ENCODE data around the gene NDP.

Gene NDP

DNA sequence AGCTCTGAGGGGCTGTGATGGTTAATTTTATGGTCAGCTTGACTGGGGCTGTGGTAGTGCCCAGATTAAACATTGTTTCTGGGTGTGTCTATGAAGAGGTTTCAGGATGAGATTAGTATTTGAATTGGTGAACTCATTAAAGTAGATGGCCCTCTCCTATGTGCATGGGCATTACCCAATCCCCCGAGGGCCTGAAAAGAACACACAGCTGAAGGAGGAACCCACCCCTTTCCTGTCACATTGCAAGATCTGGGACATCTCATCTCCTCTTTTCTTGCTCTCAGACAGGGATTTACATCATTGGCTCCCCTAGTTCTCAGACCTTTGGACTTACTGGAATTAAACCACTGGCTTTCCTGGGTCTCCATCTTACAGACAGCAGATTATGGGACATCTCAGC lies 29.4 kb upstream of the NDP start:
- Histone ChIP-seq H3K36me3 (ENCODE audit: insufficient read depth, low read length) (no peaks in the 10 kb centered on the region), H2AFZ (ENCODE audit: low read length, unreplicated experiment) (no peak overlapping the region), H3K4me1 (ENCODE audit: control insufficient read depth, insufficient read depth, low read length, unreplicated experiment) (peaks cover 14% of the 10 kb centered on the region), H3K4me3 (ENCODE audit: low read depth, low read length) (no peak overlapping the region), H3K27me3 (ENCODE audit: insufficient read depth, low read length) (no peaks in the 10 kb centered on the region), H3K79me2 (ENCODE audit: control insufficient read depth, insufficient read depth, low read length, unreplicated experiment) (no peaks in the 10 kb centered on the region), H3K27ac (ENCODE audit: low read depth, low read length) (no peak overlapping the region)

DNA sequence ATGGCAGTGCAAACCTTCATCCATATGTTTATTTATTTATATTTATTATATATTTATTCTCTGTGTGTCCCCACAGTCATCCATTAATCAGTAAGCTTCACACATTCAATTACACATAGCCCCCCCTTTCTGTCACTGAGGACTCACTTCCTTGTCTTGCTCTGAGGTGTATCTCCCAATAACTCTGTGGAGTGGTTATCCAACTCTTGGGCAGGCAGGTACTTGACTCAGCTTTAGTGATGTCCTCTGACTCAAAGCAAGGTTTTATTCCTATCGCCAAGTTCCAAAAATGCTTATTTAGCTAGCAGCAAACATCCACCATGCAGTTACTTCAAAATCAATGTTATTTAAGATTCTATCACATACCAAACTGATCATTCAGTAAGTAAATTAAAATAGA lies 25.2 kb upstream of the NDP start:
- Histone ChIP-seq H3K4me3 (ENCODE audit: low read depth, low read length) (no peak overlapping the region), H2AFZ (ENCODE audit: low read length, unreplicated experiment) (no peak overlapping the region), H3K27ac (ENCODE audit: low read depth, low read length) (no peak overlapping the region), H3K36me3 (ENCODE audit: insufficient read depth, low read length) (no peaks in the 10 kb centered on the region), H3K79me2 (ENCODE audit: control insufficient read depth, insufficient read depth, low read length, unreplicated experiment) (no peaks in the 10 kb centered on the region), H3K27me3 (ENCODE audit: insufficient read depth, low read length) (no peaks in the 10 kb centered on the region), H3K4me1 (ENCODE audit: control insufficient read depth, insufficient read depth, low read length, unreplicated experiment) (peaks cover 2% of the 10 kb centered on the region)

DNA sequence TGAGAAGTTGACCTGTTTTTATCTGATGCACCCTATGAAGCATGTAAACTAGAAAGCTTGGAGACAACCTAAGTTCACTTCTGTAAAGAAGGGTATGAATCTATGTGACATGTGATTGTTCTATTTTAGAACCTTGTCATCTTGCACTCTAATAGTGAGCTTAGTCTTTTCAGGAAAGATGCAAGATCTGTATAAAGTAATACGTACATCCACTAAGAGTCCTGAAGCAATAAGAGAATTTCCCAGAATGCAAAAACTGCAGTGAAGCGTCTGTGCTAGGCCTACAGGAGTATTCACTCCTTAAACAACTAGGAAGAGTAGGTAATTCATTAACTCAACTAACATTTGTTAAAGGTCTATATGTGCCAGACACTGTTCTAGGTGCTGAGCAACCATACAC lies 23.3 kb upstream of the NDP start:
- no peaks in the 10 kb centered on the region for H3K4me1 ChIP-seq (ENCODE audit: control insufficient read depth, insufficient read depth, low read length, unreplicated experiment)
- no peak overlapping the region for H3K4me3 ChIP-seq (ENCODE audit: low read depth, low read length)
- H3K36me3 ChIP-seq (ENCODE audit: insufficient read depth, low read length) = no peaks in the 10 kb centered on the region
- no peak overlapping the region for H2AFZ ChIP-seq (ENCODE audit: low read length, unreplicated experiment)
- H3K79me2 ChIP-seq (ENCODE audit: control insufficient read depth, insufficient read depth, low read length, unreplicated experiment) = no peaks in the 10 kb centered on the region
- H3K27me3 ChIP-seq (ENCODE audit: insufficient read depth, low read length) = no peaks in the 10 kb centered on the region
- H3K27ac ChIP-seq (ENCODE audit: low read depth, low read length) = no peak overlapping the region

DNA sequence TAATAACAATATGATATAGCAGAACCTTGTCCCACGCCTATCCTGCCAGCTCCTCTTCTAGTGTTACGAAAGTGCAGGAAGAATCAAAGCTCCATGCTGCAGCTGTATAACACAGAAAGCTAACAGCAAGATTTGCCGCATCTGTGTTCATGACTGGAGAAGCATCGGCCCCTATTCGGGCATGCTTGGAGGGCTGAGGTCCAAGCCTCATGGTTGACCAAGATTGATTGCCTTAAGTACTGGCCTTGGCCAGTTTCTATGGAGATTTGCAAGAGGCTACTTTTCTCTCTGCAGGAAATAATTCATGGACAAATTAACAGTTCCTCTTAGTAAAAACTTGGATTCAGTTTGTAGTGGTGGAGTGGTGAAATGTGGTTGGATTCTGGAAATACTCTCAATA lies 12.9 kb upstream of the NDP start:
- Histone ChIP-seq H3K36me3 (ENCODE audit: insufficient read depth, low read length) (no peaks in the 10 kb centered on the region), H3K4me3 (ENCODE audit: low read depth, low read length) (no peak overlapping the region), H3K27ac (ENCODE audit: low read depth, low read length) (no peak overlapping the region), H2AFZ (ENCODE audit: low read length, unreplicated experiment) (no peak overlapping the region), H3K27me3 (ENCODE audit: insufficient read depth, low read length) (no peaks in the 10 kb centered on the region), H3K4me1 (ENCODE audit: control insufficient read depth, insufficient read depth, low read length, unreplicated experiment) (no peaks in the 10 kb centered on the region), H3K79me2 (ENCODE audit: control insufficient read depth, insufficient read depth, low read length, unreplicated experiment) (no peaks in the 10 kb centered on the region)

DNA sequence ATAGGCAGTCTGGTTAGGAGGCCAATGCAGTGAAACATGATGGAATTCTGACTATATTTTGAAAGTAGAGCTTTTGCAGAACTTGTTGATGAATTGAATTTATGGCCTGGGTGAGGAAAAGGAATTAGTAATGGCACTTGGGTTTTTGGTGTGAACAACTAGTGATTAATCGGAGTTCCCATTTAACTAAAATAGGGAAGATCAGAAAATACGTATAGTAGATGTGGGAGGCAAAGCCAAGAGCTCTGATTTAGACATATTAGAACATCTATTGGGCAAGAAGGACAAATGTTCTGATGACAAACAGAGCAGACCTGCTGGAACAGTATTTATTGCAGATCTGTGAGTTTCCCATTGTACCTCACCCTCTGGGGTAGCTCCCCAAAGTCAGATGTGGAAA lies 12.3 kb upstream of the NDP start:
- Histone ChIP-seq H3K4me3 (ENCODE audit: low read depth, low read length) (no peak overlapping the region), H3K4me1 (ENCODE audit: control insufficient read depth, insufficient read depth, low read length, unreplicated experiment) (no peaks in the 10 kb centered on the region), H3K27me3 (ENCODE audit: insufficient read depth, low read length) (no peaks in the 10 kb centered on the region), H3K36me3 (ENCODE audit: insufficient read depth, low read length) (no peaks in the 10 kb centered on the region), H3K79me2 (ENCODE audit: control insufficient read depth, insufficient read depth, low read length, unreplicated experiment) (no peaks in the 10 kb centered on the region), H3K27ac (ENCODE audit: low read depth, low read length) (no peak overlapping the region), H2AFZ (ENCODE audit: low read length, unreplicated experiment) (no peak overlapping the region)

DNA sequence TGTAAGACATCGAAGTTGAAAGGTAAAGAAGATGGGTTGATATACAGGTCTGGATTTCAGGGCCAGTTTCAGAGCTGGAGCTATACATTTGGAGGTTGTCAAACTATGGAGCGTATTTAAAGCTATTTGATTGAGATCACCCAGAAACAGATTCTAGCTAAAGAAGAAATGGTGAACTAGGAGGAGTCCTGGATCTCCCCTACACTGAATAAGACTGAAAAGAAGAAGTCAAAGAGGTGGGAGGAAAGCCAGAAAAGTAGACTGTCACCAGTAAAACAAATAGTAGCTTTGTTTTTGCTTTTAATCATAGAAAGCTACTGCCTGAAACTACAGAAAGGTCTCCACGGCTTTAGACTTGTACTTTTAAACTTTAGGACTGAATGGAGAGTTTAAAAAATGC lies 5.0 kb upstream of the NDP start:
- H3K79me2 ChIP-seq (ENCODE audit: control insufficient read depth, insufficient read depth, low read length, unreplicated experiment) = no peaks in the 10 kb centered on the region
- H3K27ac ChIP-seq (ENCODE audit: low read depth, low read length) = no peak overlapping the region
- peaks cover 7% of the 10 kb centered on the region for H3K4me1 ChIP-seq (ENCODE audit: control insufficient read depth, insufficient read depth, low read length, unreplicated experiment)
- no peak overlapping the region for H3K4me3 ChIP-seq (ENCODE audit: low read depth, low read length)
- no peaks in the 10 kb centered on the region for H3K36me3 ChIP-seq (ENCODE audit: insufficient read depth, low read length)
- H3K27me3 ChIP-seq (ENCODE audit: insufficient read depth, low read length) = no peaks in the 10 kb centered on the region
- no peak overlapping the region for H2AFZ ChIP-seq (ENCODE audit: low read length, unreplicated experiment)

DNA sequence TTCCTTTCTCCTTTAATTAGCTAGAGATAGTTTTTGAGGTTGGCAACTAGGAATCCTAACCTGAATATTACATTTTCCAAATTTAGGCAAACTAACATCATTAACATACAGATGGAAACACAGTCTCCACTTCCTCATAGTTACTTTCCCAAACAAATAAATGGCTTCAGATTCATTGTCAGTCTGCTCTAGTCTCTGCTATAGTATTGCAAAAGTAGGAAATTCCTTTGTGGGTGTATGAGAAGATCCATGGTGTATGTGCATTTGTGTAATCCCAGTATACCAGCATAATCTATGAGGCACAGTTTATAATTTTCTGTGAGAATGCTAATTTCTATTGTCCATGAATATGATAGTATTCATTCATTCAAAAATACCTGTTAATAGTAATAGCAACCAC lies 3.0 kb upstream of the NDP start:
- no peaks in the 10 kb centered on the region for H3K36me3 ChIP-seq (ENCODE audit: insufficient read depth, low read length)
- no peaks in the 10 kb centered on the region for H3K27me3 ChIP-seq (ENCODE audit: insufficient read depth, low read length)
- no peak overlapping the region for H2AFZ ChIP-seq (ENCODE audit: low read length, unreplicated experiment)
- no peaks in the 10 kb centered on the region for H3K79me2 ChIP-seq (ENCODE audit: control insufficient read depth, insufficient read depth, low read length, unreplicated experiment)
- H3K27ac ChIP-seq (ENCODE audit: low read depth, low read length) = no peak overlapping the region
- peaks cover 7% of the 10 kb centered on the region for H3K4me1 ChIP-seq (ENCODE audit: control insufficient read depth, insufficient read depth, low read length, unreplicated experiment)
- H3K4me3 ChIP-seq (ENCODE audit: low read depth, low read length) = no peak overlapping the region

DNA sequence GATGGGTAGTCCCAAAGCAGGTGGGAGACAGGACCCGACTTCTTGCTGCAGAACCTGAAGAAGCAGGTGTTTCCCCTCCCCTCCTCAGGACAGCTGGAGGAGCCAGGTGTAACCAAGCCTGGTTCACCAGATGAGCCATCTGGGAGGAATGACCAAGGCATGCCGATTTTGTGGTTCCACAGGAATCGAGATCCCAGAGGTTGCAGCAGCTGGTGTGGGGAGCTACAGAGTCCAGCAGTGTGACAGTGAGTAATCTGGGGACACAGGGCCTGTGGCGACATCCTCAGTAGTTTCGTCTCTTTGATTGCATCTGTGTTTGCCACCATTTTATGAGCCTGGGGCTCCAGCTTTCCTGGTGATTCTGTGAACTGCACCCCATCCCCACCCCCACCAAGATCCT lies 2.6 kb upstream of the NDP start:
- H3K27me3 ChIP-seq (ENCODE audit: insufficient read depth, low read length) = no peaks in the 10 kb centered on the region
- no peak overlapping the region for H3K4me3 ChIP-seq (ENCODE audit: low read depth, low read length)
- no peak overlapping the region for H3K27ac ChIP-seq (ENCODE audit: low read depth, low read length)
- H3K79me2 ChIP-seq (ENCODE audit: control insufficient read depth, insufficient read depth, low read length, unreplicated experiment) = no peaks in the 10 kb centered on the region
- H3K36me3 ChIP-seq (ENCODE audit: insufficient read depth, low read length) = no peaks in the 10 kb centered on the region
- H2AFZ ChIP-seq (ENCODE audit: low read length, unreplicated experiment) = no peak overlapping the region
- peaks cover 9% of the 10 kb centered on the region for H3K4me1 ChIP-seq (ENCODE audit: control insufficient read depth, insufficient read depth, low read length, unreplicated experiment)

DNA sequence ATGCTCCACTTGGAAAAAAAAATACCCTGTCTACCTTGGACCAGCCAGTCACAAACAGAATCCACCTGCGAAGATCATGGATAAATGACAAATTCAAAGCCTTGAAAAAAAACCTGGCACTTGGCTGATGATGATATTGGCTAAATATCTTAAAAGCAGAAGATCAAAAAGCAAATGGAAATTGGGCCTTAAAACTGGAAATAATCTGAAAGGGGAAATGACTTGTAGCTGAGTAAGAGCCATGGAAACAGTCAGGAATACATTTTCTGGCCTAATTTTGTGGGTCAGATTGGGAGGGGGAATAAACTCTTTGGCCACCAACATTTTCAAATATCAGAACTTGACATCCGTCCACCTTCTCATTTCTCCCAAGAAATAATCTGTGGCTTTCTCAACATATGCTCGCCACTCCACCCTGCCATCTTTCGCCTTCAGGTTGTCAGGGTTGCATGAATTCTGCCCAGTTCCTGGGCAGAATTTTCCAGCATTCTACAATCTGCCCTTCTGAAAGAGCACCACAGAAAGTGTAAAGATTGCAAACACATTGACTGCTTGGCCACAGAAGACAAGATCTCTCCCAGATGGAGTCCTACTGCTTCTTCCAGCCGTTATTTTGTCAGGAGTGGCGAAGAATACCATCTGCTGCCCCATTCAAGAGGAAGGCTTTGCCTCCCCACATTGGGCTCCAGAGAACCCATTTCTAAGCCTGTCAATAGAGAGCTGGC lies 1.7 kb upstream of the NDP start:
- Histone ChIP-seq H3K27me3 (ENCODE audit: insufficient read depth, low read length) (no peaks in the 10 kb centered on the region), H3K79me2 (ENCODE audit: control insufficient read depth, insufficient read depth, low read length, unreplicated experiment) (no peaks in the 10 kb centered on the region), H3K27ac (ENCODE audit: low read depth, low read length) (no peak overlapping the region), H3K4me3 (ENCODE audit: low read depth, low read length) (no peak overlapping the region), H3K36me3 (ENCODE audit: insufficient read depth, low read length) (no peaks in the 10 kb centered on the region), H3K4me1 (ENCODE audit: control insufficient read depth, insufficient read depth, low read length, unreplicated experiment) (peaks cover 18% of the 10 kb centered on the region), H2AFZ (ENCODE audit: low read length, unreplicated experiment) (no peak overlapping the region)

DNA sequence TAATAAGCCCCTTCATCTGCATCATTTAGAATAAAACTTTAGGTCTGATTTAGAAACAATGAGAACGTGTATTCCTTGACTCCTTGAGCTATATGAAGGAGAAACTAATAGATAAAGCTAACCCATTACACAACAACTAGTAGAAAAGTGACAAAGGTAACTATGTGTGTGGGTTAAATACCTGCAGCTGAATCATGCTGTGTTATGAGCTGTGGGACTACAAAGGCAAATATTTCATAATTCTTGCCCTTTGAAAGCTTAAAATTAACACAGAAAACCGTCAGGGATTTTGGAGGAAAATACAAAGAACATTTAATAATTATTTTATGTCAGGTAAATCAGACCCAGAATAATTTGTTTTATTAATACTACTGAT lies 898 bp upstream of the NDP start:
- Histone ChIP-seq H3K36me3 (ENCODE audit: insufficient read depth, low read length) (no peaks in the 10 kb centered on the region), H3K27me3 (ENCODE audit: insufficient read depth, low read length) (no peaks in the 10 kb centered on the region), H3K27ac (ENCODE audit: low read depth, low read length) (no peak overlapping the region), H3K4me3 (ENCODE audit: low read depth, low read length) (no peak overlapping the region), H2AFZ (ENCODE audit: low read length, unreplicated experiment) (no peak overlapping the region), H3K4me1 (ENCODE audit: control insufficient read depth, insufficient read depth, low read length, unreplicated experiment) (peaks cover 23% of the 10 kb centered on the region), H3K79me2 (ENCODE audit: control insufficient read depth, insufficient read depth, low read length, unreplicated experiment) (no peaks in the 10 kb centered on the region)

DNA sequence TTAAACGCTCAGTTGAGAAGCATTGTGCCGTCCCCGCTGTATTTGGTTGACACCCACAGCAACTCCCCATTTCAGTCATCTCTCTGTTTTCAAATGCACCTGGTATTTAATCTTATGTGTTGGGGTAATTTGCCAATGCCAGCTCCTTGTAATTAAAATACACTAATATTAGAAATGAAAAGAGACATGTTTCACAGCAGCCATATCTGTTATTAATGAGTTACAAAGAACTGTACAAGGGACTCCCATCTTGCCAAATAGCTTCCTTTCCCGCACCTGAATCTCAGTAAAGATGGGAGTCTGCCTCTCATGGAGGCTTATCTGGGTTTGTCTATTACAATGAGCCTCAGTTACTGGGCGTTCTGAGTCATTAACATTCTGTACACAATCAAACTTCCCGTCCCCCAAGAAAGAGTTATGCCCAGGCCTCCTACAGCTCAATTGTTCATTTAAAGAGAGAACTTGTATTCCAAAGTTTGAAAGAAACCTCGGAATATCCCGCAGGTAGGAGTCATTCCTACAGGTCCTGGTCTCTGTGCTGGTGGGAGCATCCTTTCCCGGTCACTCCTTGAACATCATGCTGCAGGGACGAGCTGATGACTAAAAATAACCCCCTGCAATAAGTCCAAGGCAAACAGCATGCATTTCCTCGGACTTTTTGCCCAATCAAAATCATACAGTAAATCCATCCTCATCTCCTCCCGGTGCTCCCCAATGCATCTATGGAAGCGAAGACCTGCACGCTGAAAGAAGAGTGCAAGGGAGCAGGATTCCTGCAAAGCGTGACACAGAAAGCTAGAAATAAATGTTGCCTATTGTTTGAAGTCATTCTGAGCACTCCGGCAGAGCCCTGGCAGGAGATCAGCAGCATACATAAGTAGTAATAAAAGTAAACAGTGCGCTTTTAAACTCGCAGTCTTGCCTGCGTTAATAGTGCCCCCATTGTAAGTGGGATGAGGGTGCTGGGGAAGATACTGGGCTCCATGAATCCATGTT lies 926 bp downstream of the NDP start:
- Histone ChIP-seq H3K27ac (ENCODE audit: low read depth, low read length) (no peak overlapping the region), H2AFZ (ENCODE audit: low read length, unreplicated experiment) (no peak overlapping the region), H3K36me3 (ENCODE audit: insufficient read depth, low read length) (no peaks in the 10 kb centered on the region), H3K79me2 (ENCODE audit: control insufficient read depth, insufficient read depth, low read length, unreplicated experiment) (no peaks in the 10 kb centered on the region), H3K4me1 (ENCODE audit: control insufficient read depth, insufficient read depth, low read length, unreplicated experiment) (peaks cover 29% of the 10 kb centered on the region), H3K27me3 (ENCODE audit: insufficient read depth, low read length) (no peaks in the 10 kb centered on the region), H3K4me3 (ENCODE audit: low read depth, low read length) (no peak overlapping the region)
